GM18520 (cell line): ENCODE data around the gene ESAM.

Experiments
- ATAC-seq: cut with Tn5 transposase; IDR thresholded peaks from one replicate; pipeline ENCODE4 v1.9.1; 2021; ENCODE audit not compliant: unreplicated experiment

ESAM gene

DNA sequence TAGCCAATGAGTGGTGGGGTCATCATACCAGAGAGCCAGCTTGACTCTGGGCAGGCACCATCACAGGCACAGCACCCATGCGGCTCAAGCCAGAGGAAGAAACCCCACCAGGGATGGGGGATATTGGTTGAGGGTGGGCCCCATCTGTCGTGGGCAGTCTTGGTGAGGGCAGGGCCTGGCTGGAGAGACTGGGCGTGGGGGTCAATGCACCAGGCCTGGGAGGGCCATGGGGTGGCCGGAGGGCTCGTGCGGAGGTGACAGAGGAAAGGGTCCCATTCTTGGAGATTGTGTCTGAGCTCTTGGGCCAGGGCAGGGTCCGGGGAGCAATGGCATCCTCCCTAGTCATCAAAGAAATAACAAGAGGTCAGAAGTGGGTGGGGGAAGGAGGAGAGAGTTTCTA lies 8.5 kb downstream of the ESAM start:
- ATAC-seq = no peak

DNA sequence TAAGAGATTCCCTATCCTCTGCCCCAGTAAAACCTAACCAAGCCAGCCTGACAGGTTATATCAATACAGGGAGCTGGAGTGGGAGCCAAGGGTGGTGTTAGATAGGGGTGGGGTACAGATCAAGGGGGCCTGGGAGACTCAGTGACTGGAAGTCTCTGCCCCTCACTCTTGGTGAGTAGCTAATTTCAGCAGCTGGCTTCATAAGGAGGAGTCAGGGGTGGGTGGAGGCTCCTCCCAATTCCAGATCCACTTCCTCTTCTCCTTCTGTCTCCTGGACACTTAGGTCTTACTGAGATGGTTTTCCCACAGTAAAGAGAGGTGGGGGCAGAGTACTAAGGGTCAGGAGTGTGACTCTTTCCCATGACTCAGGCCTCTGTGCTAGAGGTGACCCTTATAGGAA lies 8.9 kb downstream of the ESAM start:
- no peak for ATAC-seq

DNA sequence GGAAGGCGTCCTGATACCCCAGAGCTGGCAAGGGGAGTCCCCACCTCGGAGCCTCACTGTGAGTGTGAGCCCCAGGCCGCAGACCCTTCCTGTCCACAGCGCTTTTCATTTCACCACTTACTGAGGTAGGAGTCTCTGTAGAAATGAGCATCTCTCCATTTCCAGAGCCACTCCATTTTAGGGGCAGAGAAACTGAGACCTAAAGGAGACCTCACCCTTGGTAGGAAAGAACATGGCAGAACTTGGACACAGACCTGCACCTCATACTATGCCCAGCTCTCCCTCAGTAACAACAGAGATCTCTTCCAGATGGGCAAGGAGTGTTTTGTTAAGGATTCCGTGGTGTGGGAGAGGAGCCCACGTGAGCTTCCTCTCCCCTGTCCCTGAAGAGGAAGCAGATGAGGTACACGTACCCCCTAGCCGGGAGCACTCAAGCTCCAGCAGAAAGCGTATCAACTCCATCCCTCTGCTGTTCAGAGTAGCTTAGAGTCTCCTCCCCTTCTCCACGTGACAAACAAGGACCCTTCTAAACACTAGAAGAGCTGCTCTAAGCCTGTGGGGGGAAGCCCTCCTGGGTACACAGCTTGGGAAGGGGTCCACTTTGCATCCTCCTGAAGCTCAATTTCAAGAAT lies 9.5 kb downstream of the ESAM start:
- ATAC-seq = no peak

GRCh38 chr11:124751741-124752470 lies 10.2 kb downstream of the ESAM start, which contains the start of gene VSIG2:
VSIG2 (minus strand) TSS chr11:124752255; CDS start chr11:124752137, 118 bp downstream.
- no peak for ATAC-seq

GRCh38 chr11:124751391-124751740 lies 10.7 kb downstream of the ESAM start:
- ATAC-seq = no peak

DNA sequence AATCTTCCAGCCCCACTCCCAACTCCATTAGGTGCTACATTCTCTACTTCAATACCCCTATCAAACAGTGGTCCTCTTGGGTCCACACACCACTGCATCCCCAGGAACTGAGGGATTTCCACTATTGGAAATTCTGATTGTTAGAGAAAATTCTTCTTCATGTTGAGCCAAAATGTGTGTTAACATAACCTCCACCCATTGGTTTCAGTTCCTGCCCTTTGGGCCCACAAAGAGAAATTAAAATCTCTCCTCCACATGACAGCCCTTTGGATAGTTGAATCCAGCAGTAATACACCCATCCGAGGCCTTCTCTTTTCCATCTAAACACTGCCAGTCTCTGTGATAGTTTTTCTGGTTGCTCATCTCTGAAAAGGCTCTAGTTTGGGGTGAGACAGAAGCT lies 12.2 kb downstream of the ESAM start:
- no peak for ATAC-seq

DNA sequence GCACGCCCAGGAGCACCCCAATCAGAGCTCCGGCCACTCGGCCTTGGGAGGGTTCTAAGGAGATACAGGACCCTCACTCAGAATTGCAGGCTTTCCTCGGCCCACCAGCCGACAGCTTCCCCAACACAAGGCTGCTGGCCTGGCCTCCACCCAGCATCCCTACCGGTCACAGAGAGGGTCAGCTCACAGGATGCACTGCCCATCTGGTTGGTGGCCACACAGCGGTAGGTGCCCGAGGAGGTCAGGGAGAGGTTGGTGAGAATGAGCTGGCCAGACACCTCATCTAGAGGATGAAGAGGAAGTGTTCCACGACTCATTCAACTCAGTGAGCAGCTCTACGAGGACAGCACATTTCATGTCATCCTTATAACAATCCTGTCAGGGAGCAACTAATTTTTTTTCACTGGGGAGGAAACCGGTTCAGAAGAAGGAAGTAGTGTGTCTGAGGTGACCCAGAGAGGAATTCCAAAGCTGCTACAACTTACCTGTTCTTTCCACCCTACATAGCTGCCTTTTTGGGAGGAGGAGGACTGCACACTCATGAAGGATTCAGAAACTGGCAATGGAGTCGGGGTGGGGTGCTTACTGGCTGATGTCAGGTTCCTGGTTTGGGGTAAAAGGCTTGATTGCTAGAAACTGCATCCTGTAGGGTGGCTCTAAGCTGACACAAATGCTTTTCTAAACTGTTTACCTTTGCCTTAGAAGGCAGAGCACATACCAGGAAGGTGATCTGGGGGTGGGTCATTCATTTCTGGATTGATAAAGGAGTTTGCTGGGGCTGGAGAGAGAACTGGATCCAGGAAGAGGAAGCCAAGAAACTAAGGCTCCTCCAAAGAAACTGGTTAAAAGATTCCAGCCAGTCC lies 13.4 kb downstream of the ESAM start:
- no peak for ATAC-seq

GRCh38 chr11:124748100-124748418 lies 14.0 kb downstream of the ESAM start:
- no peak for ATAC-seq

- ATAC-seq = no peak
These were observed 14.5 kb downstream of the ESAM start for GRCh38 chr11:124747406-124748099.

DNA sequence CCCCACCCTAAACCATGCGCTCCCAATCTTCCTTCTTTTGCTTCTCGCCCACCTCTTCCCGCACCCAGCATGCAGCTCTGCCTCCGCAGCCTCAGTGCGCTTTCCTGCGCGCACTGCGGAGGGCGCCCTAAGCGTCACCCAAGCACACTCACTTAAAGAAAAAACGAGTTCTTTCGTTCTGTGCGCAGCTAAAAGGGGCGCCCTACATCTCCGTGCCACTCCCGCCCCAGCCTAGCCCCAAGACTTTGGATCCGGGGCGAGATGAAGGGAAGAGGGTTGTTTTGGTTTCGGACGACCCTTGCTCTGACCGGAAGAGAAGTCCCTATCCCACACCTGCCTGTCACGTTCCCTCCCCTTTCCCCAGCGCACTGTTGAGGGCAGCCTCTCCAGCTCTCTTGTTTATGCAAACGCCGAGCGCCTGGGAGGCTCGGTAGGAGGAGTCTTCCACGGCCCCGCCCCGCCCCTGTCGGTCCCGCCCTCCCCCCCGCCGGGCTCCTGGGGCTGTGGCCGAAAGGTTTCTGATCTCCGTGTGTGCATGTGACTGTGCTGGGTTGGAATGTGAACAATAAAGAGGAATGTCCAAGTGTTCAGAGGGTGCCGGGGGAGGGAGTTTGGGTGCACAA lies 15.4 kb downstream of the ESAM start:
- peak; percentile 72 for ATAC-seq

- no peak for ATAC-seq
These were observed 16.1 kb downstream of the ESAM start for GRCh38 chr11:124745835-124746620.

GRCh38 chr11:124745270-124745834 lies 16.7 kb downstream of the ESAM start:
- no peak for ATAC-seq

- no peak for ATAC-seq
These were observed 19.0 kb downstream of the ESAM start for GRCh38 chr11:124743050-124743449.

- no peak for ATAC-seq
These were observed 19.5 kb downstream of the ESAM start for GRCh38 chr11:124742555-124742954.

DNA sequence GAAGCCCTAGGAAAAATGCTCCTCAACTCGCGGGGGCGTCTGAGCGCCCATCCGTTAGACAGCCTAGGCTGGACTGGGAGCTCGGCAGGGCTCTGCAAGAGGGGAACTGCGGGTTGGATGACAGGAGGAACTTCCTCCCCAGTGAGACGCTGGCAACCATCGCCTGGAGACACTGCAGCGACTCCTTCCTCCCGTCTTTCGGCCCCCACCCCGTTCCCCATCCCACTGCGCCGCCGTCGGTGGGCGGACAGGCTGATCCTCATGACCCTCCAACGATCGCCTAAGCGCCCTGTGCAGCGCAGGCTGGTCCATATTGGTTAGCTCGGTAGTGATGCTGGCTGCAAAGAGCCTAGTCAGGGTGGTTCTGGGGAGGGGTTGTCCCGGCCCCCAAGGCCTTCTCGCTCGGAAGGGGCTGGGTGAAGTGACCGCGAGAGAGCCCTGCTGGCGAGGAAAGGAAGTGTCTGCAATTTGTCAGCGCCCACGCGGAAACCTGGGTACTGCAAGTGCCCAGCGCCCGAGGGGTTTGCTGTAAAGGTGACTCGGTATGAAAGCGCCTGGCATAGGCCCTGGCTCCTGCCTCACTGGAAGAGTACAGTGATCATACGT lies 21.7 kb downstream of the ESAM start:
- no peak for ATAC-seq

- ATAC-seq = peak; percentile 91
These were observed 22.4 kb downstream of the ESAM start, which contains the start of gene NRGN for GRCh38 chr11:124739479-124740276. NRGN (plus strand) TSS chr11:124739942; CDS start chr11:124740085, 143 bp downstream.

GRCh38 chr11:124738713-124739478 lies 23.2 kb downstream of the ESAM start:
- ATAC-seq = no peak
